A673 (cell line): ENCODE measurements around the gene FNDC11.

Experiments used
- EZH2 ChIP-seq: fragments of 200-600 bp; sonication (generic); IDR thresholded peaks from 2 replicates; pipeline ENCODE4 v1.6.1; 2017; ENCODE audit warnings: borderline replicate concordance, low read depth, mild to moderate bottlenecking, mixed read lengths, antibody characterized with exemption, low read length; ENCODE audit not compliant: poor library complexity, severe bottlenecking
- TF ChIP-seq, protein P1 (sequence below): fragments of 300-800, 200-600 bp; sonication (generic); conservative IDR thresholded peaks from 2 replicates; pipeline ENCODE4 v1.5.1; 2017; ENCODE audit warnings: low read depth, mild to moderate bottlenecking, antibody characterized with exemption, low read length, moderate library complexity, mixed read lengths

DNA sequence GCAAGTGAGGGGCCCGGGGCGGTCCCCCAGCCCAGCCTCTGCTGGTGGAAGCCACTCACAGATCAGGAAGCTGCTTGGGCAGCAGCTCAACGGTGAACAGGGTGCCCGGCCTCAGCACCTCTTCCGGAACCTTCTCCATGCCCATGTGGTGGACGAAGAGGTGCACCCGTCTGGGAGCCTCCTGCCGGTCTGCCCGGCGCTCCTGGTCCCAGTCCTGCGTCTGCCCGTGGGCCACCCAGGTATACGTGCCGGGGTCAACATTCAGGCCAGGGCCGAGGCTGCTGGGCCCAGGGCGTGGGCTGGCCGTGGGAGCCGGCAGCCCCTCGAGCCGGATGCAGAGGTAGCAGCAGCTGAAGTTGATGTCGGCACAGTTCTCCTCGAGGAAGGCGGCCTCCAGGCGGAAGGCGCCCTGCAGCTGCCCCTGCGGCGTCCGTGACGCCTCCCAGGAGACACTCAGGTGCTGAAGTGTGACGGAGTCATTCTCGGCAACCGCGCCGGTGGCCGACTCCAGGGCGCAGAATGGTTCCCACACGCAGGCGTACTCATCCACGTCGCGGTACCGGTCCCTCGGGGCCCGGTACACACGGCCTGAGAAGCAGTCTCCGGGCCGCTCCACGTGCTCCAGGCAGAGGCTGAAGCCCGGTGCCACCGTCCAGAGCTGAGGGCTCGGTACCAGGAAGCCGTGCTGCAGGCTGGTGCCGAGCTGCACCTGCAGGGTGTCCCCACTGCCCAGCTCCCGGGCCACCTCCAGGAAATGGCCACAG, 8.7 kb downstream of the FNDC11 start:
- TF ChIP-seq, protein P1, sequence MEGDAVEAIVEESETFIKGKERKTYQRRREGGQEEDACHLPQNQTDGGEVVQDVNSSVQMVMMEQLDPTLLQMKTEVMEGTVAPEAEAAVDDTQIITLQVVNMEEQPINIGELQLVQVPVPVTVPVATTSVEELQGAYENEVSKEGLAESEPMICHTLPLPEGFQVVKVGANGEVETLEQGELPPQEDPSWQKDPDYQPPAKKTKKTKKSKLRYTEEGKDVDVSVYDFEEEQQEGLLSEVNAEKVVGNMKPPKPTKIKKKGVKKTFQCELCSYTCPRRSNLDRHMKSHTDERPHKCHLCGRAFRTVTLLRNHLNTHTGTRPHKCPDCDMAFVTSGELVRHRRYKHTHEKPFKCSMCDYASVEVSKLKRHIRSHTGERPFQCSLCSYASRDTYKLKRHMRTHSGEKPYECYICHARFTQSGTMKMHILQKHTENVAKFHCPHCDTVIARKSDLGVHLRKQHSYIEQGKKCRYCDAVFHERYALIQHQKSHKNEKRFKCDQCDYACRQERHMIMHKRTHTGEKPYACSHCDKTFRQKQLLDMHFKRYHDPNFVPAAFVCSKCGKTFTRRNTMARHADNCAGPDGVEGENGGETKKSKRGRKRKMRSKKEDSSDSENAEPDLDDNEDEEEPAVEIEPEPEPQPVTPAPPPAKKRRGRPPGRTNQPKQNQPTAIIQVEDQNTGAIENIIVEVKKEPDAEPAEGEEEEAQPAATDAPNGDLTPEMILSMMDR, result no peak
- TF ChIP-seq EZH2, result no peak
